Hepatocyte (in vitro differentiated cells): ENCODE results near the gene CCN6.

ENCODE experiments used
- CTCF ChIP-seq: fragments of 200-600 bp; sonication (generic); IDR thresholded peaks from 2 replicates; pipeline ENCODE4 v1.5.1; 2016; ENCODE audit warnings: antibody characterized with exemption, mild to moderate bottlenecking; ENCODE audit not compliant: poor library complexity
- EZH2 ChIP-seq: fragments of 200-600 bp; sonication (generic); IDR thresholded peaks from 2 replicates; pipeline ENCODE4 v1.6.1; 2016; ENCODE audit warnings: antibody characterized with exemption, mild to moderate bottlenecking, borderline replicate concordance
- EZH2phosphoT487 ChIP-seq: fragments of 200-600 bp; sonication (generic); IDR thresholded peaks from one replicate; pipeline ENCODE4 v1.6.1; 2018; ENCODE audit warnings: antibody characterized with exemption, mild to moderate bottlenecking, low read depth, moderate library complexity; ENCODE audit not compliant: unreplicated experiment, severe bottlenecking

- TF ChIP-seq EZH2phosphoT487 (no peak), EZH2 (no peak), CTCF (no peak)
These were observed 46.1 kb upstream of the CCN6 start for GRCh38 chr6:112007805-112008204.
